Measurements from ENCODE around the gene MED12L. TPM values are rescaled to one million over a fixed set of nuclear protein-coding genes. Genes with fewer than 3 reads are reported as not detected.

Gene MED12L
- total and polyA plus RNA-seq, 2 donors from 2014 or later, result 0.13 to 0.82 TPM

- no peaks in the 10 kb centered on the region for H3K36me3 ChIP-seq (ENCODE audit: control insufficient read depth in 2 of 3, insufficient read depth in 3 of 3, low read length in 3 of 3)
- intact Hi-C loops (cut with DNase I), result loop anchor here (10.0 kb wide), 1 partner anchor 432 kb away; no protein-coding TSS in a partner anchor
- no peak overlapping the region for H3K9ac ChIP-seq (ENCODE audit: low read length in 3 of 3)
- no peaks in the 10 kb centered on the region for H3K9me3 ChIP-seq (ENCODE audit: control insufficient read depth in 2 of 3, insufficient read depth in 1 of 3, low read length in 3 of 3)
- no peak overlapping the region for H3K27ac ChIP-seq (ENCODE audit: low read depth in 2 of 2, low read length in 2 of 2)
- no peaks in the 10 kb centered on the region for H3K27me3 ChIP-seq (ENCODE audit: control insufficient read depth, insufficient read depth, low read length)
- FAIRE-seq (no peak), DNase-seq (peak in 2 of 5 donors; percentile 62 to 79)
- TF ChIP-seq CTCF (IDR thresholded peaks at IDR 0.05; ENCODE audit: borderline replicate concordance, extremely low read depth, insufficient read depth), result peak; percentile 17
- H3K4me3 ChIP-seq (ENCODE audit: low read length in 3 of 3), result no peak overlapping the region
- no peaks in the 10 kb centered on the region for H3K4me1 ChIP-seq (ENCODE audit: control insufficient read depth in 2 of 3, insufficient read depth in 2 of 3, low read depth in 1 of 3, low read length in 3 of 3)
These were observed 71.3 kb downstream of the MED12L start for GRCh38 chr3:151156618-151157216.

- H3K27me3 ChIP-seq (ENCODE audit: control insufficient read depth, insufficient read depth, low read length), result no peaks in the 10 kb centered on the region
- intact Hi-C loops (cut with DNase I), result loop anchor here (10.0 kb wide), 1 partner anchor 435 kb away; no protein-coding TSS in a partner anchor
- DNase-seq, result no peak
- no peak for TF ChIP-seq CTCF (IDR thresholded peaks at IDR 0.05; ENCODE audit: borderline replicate concordance, extremely low read depth, insufficient read depth)
- H3K4me3 ChIP-seq (ENCODE audit: low read length in 3 of 3), result no peak overlapping the region
- H3K27ac ChIP-seq (ENCODE audit: low read depth in 2 of 2, low read length in 2 of 2), result no peak overlapping the region
- H3K36me3 ChIP-seq (ENCODE audit: control insufficient read depth in 2 of 3, insufficient read depth in 3 of 3, low read length in 3 of 3), result no peaks in the 10 kb centered on the region
- H3K9me3 ChIP-seq (ENCODE audit: control insufficient read depth in 2 of 3, insufficient read depth in 1 of 3, low read length in 3 of 3), result no peaks in the 10 kb centered on the region
- FAIRE-seq, result no peak
- H3K9ac ChIP-seq (ENCODE audit: low read length in 3 of 3), result no peak overlapping the region
- no peaks in the 10 kb centered on the region for H3K4me1 ChIP-seq (ENCODE audit: control insufficient read depth in 2 of 3, insufficient read depth in 2 of 3, low read depth in 1 of 3, low read length in 3 of 3)
These were observed 74.3 kb downstream of the MED12L start for GRCh38 chr3:151159806-151160205.

- Histone ChIP-seq H3K9ac (ENCODE audit: low read length in 3 of 3) (no peak overlapping the region), H3K36me3 (ENCODE audit: control insufficient read depth in 2 of 3, insufficient read depth in 3 of 3, low read length in 3 of 3) (no peaks in the 10 kb centered on the region), H3K27ac (ENCODE audit: low read depth in 2 of 2, low read length in 2 of 2) (no peak overlapping the region), H3K4me3 (ENCODE audit: low read length in 3 of 3) (no peak overlapping the region), H3K4me1 (ENCODE audit: control insufficient read depth in 2 of 3, insufficient read depth in 2 of 3, low read depth in 1 of 3, low read length in 3 of 3) (no peaks in the 10 kb centered on the region), H3K27me3 (ENCODE audit: control insufficient read depth, insufficient read depth, low read length) (no peaks in the 10 kb centered on the region), H3K9me3 (ENCODE audit: control insufficient read depth in 2 of 3, insufficient read depth in 1 of 3, low read length in 3 of 3) (no peaks in the 10 kb centered on the region)
- FAIRE-seq, result no peak
- no peak for TF ChIP-seq CTCF (IDR thresholded peaks at IDR 0.05; ENCODE audit: borderline replicate concordance, extremely low read depth, insufficient read depth)
- intact Hi-C loops (cut with DNase I), result no loop called here
- DNase-seq, result peak in 3 of 5 donors; percentile 62 to 89 (median 84)
These were observed 79.8 kb downstream of the MED12L start for GRCh38 chr3:151165226-151165625.

- Histone ChIP-seq H3K27me3 (ENCODE audit: control insufficient read depth, insufficient read depth, low read length) (no peaks in the 10 kb centered on the region), H3K9ac (ENCODE audit: low read length in 3 of 3) (no peak overlapping the region), H3K4me1 (ENCODE audit: control insufficient read depth in 2 of 3, insufficient read depth in 2 of 3, low read depth in 1 of 3, low read length in 3 of 3) (no peaks in the 10 kb centered on the region), H3K36me3 (ENCODE audit: control insufficient read depth in 2 of 3, insufficient read depth in 3 of 3, low read length in 3 of 3) (no peaks in the 10 kb centered on the region), H3K4me3 (ENCODE audit: low read length in 3 of 3) (no peak overlapping the region), H3K9me3 (ENCODE audit: control insufficient read depth in 2 of 3, insufficient read depth in 1 of 3, low read length in 3 of 3) (no peaks in the 10 kb centered on the region), H3K27ac (ENCODE audit: low read depth in 2 of 2, low read length in 2 of 2) (no peak overlapping the region)
- intact Hi-C loops (cut with DNase I), result no loop called here
- DNase-seq, result no peak
- no peak for TF ChIP-seq CTCF (IDR thresholded peaks at IDR 0.05; ENCODE audit: borderline replicate concordance, extremely low read depth, insufficient read depth)
- no peak for FAIRE-seq
These were observed 80.7 kb downstream of the MED12L start for GRCh38 chr3:151166161-151166560.

Measured in kidney (tissue), 14 donors.